HG03280 (cell line): ENCODE measurements around the gene IQCF6.
"Not testable (repeated sequence)": the region's sequence is repeated elsewhere in the genome, so short reads cannot be mapped to it uniquely, and the experiment has no call there.

Experiments
- ATAC-seq: cut with Tn5 transposase; IDR thresholded peaks from one replicate; pipeline ENCODE4 v1.9.1; 2021; ENCODE audit warnings: mild to moderate bottlenecking, moderate library complexity; ENCODE audit not compliant: unreplicated experiment

Gene IQCF6

DNA sequence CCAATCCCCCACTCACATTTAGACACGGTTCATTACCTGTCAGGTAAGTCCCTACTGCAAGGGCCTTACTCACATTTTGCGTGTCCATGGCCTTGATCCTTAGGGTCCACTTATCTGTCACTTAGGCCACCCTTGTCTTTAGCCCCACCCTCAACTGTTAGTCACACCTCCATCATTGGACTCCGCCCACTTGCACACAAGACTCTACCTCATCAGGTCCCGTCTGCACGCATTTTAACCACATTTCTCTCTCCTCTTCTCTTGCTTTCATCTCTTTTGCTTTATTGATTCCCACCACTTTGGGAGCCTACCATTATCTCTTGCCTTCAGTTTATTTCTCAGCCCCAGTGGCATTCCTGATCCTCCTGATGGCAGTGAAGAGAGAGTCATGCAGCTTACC lies at the start of gene IQCF6:
IQCF6 (minus strand) TSS at position 101 of the 400 bp plus-strand sequence; CDS start at position 88, 13 bp downstream.
- ATAC-seq, result no peak

DNA sequence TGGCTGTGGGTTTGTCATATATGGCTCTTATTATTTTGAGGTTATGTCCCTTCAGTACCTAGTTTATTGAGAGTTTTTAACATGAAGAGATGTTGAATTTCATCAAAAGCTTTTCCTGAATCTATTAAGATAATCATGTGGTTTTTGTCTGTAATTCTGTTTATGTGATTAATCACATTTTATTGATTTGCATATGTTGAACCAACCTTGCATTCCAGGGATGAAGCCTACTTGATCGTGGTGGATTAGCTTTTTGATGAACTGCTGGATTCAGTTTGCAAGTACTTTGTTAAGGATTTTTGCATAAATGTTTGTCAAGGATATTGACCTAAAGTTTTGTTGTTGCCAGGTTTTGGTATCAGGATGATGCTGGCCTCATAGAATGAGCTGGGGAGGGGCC lies 49.3 kb upstream of the IQCF6 start:
- no peak for ATAC-seq

DNA sequence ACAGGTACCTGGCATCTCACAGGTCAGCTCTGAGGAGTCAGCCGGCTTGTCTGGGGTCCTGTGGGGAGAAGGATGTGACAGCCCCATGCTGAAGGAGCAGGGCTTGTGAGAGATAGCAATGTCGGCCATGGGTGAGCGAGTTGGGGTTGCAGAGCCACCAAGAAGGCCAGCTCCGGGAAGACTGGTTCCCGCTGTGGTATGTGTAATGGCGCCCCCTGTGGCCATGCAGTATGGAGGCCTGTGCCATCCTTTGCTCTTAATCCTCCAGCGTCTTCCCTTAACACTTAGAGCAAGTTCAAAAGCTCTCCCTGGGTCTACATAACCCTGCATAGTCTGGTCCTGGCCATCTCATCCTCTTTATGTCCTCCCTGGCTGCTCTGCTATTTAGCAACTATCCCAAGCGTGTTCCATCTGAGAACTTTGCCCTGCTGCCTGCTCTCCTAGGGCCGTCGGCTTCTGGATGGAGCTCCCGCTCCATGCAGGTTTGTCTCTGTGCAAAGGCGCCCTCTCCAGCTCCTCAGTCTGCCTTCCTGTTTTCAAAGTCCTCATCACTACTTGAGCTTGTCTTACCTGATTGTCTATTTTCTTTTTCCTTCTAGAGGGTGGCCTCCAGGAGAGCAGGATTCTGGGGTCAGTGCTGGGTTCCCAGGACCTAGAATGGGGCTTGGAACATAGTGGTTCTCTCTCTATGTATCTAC lies 40.8 kb upstream of the IQCF6 start:
- ATAC-seq, result no peak

DNA sequence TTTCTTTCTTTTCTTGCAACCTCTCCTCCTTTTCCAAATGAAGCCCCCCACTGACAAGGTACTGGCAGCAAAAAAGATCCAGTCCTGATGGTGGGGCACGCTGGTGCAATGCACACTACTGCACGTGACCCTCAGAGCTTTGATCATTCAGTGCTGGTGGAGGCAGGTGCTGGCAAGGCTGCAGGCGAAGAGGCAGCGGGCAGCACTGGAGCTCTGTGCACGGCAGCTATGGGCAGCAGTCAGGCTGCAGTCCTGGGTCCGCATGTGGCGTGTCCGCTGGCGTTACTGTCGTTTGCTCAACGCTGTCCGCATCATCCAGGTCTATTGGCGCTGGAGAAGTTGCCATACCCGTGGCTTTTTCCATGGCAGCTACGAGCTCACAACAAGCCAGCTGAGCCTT lies 40.1 kb upstream of the IQCF6 start:
- no peak for ATAC-seq

DNA sequence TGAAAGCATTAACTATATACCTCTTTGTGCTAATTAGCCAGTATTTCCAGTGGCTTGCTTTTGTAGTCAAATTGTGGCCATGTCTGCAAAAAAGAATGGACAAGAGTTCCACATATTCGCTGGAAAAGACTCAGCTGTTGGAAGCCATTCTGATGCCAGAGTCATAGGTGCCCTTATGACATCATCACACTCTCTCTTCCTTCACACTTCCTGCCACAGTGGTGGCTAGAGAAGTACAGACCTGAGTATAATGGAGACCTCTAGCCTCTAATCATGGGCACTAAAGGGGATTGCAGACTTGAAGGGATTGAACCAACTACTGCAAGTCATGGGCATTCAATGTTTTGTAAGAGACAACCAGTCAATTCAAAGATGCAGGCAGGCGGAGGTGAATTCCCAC lies 38.3 kb upstream of the IQCF6 start:
- no peak for ATAC-seq

DNA sequence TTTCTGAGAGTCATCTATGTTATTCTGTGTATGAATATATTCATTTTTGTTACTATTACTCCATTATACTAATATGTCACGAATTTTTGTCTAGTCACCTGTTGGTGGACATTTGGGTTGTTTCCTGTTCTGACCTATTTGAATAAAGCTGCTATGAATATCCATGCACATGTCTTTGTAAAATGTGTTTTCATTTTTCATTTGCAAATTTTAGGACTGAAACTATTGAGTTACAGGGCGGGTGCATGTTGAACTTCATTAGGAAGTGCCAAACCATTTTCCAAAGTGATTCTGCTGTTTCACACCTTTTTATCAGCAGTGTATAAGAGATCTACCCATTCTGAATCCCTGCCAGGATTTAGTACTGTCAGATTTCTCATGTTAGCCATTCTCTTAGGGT lies 37.7 kb upstream of the IQCF6 start:
- ATAC-seq, result no peak

DNA sequence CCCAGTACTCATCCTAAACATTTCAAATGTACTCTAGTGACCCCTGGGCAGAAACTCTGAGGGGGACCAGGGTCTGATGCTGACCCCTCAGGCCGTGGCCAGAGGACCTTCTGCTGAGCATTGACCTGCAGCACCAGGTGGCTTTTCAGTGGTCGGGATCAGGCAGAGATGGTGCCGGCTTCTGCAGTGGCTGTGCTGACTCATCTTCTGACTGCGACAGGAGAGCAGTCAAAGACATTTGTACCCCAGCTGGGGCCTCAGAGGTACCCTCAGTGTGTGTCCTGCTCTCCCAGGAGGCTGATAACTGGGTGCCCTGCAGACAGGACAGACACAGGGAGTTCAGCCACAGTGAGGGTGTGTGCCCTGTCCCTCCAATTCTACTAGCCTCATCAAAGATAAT lies 36.6 kb upstream of the IQCF6 start:
- ATAC-seq, result no peak

DNA sequence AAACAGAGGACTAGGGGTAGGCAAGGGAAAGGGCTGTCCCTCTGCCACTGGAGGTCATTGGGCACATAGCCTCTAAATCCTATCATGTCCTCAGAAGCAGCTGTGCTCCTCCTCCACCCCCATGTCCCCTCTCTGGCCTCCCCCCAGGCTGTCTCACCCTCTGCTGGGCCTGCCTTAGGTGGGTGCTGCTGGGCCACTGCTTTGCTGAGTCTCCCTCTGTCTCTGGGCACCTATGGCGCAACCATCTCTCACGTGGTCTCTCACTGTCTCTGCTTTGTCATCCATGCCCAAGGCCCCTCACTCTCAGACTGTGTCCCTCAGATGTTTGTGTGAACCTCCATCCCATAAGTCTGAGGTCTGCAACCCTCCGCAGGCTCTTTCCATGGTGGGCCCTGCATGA lies 35.0 kb upstream of the IQCF6 start:
- no peak for ATAC-seq

DNA sequence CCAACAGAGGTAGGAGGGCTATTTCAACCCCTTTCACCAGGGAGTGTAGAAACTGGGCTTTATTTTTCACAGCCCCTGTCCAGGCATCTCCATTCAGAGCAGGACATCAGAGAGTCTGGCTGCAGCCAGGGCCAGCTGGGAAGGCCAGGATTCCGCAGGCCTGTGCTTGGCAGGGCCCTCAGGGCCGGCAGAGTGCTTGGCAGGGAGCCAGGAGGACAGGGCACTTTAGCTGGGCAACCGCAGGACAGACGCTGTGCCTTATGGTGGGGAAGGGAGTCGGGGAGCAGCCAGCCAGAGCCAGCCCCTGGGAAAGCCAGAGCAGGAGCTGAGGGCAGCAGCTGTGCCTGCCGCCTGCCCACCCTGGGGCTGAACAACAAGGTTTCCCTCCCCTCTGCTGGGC lies 34.5 kb upstream of the IQCF6 start:
- ATAC-seq, result no peak

DNA sequence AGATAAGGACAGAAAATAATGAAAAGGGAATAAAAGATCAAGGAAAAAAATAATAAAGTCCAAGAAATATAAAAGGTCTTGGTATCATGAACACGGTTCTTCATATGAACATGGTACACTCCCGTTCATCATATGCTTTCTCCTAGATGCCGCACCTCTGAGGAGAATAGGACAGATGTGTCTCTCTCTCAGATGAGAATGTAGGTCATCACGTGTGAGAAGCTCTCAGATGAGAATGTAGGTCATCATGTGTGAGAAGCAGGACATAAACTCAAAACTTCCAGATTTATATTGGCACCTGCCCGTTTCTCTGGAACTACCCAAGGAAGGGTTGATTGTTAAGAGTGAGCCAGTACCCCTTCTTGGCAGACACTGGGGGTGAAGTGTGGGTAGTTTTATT lies 29.9 kb upstream of the IQCF6 start:
- ATAC-seq, result no peak

DNA sequence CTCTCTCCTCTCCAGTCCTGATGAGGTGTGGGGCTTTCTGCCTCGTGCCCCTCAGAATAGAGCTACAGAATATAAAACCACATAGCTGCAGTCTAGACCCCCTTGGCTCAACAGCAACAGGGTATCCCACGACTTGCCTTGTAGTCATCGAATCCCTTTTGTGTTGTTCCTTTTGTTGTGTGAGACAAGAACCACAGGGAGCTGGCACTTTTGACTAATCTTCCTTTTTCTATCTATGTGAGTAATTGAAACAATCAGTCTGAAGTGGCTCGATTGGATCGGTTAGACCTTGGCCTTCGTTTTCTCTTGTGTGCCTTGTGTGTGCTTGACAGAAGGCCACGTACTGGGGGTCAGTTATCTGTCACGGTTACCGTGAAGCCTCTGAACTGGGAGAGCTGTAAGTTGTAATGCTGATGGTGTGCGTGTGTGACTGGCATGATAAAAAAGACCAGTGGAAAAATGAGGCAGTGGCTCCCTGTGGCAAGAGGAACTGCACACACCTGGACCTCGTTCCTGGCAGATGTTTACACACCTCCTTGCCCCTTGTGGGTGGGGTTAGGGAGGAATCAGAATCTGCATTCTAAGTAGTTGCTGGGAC lies 23.2 kb upstream of the IQCF6 start:
- ATAC-seq, result no peak

DNA sequence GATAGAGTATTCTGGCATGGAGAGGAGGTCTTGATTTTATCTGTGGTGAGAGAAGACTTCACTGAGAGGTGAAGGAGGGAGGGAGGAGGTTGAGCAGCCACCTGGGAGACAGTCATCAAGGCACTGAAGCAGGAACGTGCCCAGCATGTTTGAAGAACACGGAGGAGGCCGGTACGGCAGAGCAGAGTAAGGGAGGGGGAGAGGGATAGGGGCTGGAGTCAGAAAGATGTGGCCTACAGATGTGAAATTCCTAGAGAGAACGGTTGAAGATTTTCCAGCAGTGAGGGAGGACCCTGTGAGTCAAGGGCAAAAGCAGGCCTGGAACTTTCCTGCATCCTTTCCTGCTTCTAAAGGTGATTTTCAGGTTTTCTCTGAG lies 21.7 kb upstream of the IQCF6 start:
- no peak for ATAC-seq

DNA sequence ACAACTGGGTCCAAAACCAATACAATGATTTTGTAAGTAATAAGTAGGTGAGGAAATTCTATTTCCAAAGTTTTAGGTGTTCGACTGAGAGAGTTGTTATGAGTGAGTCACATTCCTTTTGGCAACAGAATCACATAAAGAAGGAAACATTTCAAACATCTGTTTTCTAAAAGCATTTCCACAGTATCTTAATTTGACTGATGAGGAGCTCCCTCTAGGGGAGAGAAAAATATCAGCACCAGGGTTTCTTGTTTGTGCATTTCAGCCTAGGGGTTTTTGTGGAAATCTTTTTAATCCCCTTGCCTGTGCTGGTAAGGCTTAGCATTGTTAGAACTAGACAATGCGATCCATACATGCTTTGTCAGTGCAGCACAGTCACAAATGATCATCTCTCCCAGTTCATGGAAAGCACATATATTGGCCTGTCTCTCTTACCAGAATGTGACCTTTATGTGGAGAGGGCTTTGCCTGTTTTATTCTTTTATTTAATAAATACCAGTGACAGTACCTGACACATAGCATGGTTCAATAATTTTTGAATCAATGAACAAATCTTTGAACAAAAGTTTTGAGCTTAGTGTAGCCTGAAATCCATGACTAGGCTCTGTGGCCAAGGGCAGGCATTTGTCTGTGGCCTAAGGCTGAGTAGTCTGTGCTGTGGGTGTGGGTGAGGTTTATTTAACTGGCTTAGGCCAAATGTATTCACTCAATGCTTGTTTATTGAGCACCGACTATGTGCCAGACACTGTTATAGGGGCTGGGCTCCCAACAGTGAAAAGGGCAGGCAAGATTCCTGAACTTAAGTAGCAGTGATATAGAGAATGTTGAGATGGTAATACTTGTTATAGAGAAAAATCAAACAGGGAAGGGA lies 21.1 kb upstream of the IQCF6 start:
- ATAC-seq, result no peak

DNA sequence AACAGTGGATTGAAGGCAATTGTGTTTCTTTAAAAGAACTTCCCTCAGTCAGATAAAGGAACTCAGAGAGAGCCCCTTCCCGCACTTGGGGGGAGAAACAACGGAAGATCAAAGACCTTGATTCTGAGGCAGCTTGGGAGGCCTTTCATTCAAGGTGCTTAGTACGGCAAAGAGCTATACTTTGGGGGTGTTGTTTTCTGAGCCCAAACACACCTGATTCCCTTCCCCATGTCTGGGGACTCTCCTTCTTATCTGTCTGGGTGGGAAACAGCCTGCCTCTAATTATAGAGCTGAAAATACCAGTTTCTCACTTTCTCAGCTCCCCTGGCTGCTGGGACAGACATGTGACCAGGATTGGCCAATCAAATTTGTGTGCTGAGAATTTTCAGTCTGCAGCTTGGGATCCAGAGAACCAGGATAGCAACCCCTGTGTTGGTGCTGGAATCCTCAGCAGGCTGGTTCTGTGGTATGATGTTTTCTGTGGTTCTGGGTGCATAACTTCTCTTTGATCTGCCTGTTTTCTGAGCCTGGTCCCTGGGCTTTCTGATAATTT lies 19.4 kb upstream of the IQCF6 start:
- ATAC-seq, result no peak

DNA sequence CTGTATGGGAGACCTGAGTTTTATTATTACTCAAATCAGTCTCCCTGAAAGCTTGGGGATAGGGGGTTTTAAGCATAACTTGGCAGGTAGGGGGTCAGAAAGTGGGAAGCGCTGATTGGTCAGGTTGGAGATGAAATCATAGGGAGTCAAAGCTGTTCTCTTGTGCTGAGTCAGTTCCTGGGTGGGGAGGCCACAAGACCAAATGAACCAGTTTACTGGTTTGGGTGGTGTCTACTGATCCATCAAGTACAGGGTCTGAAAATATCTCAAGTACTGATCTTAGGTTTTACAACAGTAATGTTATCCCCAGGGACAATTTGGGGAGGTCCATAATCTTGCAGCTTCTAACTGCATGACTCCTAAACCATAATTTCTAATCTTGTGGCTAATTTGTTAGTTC lies 17.8 kb upstream of the IQCF6 start:
- ATAC-seq, result no peak

DNA sequence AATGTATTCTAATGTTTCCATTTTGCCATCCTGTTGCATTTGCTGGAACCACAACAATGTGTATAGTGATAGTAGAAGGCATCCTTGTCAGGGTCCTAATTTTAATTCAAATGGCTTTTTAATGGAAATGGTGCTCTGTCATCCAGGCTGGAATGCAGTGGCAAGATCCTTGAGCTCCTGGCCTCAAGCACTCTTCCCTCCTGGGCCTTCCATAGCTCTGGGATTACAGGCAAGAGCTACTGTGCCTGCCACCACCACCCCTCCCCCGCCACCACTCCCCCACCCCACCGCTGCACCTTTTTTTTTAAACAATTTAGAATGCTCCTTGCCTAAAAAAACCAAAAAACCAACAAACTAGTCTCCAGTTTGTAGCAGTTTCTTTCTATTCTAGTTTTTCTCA lies 15.2 kb upstream of the IQCF6 start:
- no peak for ATAC-seq

DNA sequence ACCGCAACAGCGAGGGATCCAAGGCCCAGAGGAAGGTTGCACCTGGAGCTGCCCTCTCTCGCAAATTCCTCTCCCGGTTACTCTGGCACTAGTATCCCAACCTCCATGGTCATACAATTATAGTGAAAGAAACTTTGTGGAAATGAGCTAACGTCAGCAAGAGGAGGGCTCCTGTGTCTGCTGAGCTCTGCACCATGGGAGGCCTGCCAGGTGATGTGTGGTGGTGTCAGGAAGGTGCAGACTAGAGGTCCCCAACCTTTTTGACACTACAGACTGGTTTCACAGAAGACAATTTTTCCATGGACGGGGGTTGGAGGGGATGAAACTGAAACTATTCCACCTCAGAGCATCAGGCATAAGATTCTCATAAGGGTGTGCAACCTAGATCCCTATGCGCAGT lies 13.2 kb upstream of the IQCF6 start:
- ATAC-seq, result no peak

DNA sequence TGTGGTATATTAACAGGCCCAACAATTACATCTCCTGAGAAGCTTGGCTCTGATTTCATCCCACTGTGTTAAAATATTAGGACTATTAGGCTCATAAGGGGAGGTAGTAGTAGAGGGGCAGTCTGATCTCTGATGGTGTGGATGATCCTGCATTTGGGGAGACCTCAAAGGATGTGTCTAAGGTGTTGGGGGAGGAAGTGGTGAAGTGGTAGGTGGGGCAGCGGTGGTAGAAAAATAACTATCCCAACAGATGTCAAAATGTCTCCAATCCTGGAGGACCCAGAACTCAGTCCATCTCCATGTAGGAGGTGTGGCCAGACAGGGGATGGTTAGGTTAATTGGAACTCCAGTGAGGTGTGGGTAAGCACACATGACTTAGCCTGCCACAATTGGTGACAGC lies 10.4 kb upstream of the IQCF6 start:
- ATAC-seq, result no peak

DNA sequence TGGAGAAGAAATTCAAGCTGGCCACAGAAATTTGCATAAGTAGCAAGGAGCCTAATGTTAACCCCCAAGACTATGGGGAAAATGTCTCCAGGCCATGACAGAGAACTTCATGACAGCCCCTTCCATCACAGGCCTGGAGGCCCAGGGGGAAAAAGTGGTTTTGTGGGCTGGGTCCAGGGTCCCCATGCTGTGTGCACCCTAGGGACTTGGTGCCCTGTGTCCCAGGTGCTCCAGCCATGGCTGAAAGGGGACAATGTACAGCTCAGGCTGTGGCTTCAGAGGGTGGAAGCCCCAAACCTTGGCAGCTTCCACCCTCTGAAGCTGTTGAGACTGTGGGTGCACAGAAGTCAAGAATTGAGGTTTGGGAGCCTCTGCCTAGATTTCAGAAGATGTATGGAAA lies 8.5 kb upstream of the IQCF6 start:
- ATAC-seq, result not testable (repeated sequence)

DNA sequence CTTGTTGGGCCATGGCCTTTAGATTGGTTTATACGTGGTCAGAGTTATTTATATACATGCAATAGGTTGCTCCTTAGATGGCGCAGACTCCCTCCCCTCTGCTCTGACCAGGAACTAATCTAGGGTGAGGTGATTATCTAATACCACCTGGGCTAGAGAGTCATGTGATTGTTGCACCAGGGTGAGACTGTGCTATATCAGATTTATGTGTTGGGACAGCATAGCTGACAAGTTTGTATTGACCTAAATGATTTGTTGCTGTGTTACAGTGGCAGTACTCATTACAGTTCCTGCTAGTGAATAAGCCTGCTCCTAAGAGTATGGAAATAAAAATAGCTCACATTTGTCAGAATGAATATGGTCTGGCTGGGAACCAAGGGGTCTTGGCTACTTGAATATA lies 7.2 kb upstream of the IQCF6 start:
- ATAC-seq, result no peak

DNA sequence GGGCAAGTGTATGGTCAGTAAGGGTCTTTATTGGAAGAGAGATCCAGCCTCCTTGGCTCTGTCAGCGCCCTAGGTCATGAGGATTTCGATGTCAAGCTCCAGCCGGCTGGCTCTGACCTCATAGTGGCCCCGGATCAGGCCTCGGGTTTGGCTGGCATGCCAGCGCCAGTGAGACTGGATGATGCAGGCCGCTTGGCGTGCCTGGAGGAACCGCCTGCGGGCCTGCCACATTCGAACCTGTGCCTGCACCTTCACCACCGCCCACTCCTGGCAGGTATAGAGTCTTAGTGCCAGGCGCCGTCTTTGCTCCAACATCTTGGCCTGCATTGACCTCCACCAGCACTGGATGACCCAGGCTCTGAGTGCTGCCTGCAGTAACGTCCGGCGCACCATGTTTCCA lies 483 bp downstream of the IQCF6 start:
- ATAC-seq, result no peak

DNA sequence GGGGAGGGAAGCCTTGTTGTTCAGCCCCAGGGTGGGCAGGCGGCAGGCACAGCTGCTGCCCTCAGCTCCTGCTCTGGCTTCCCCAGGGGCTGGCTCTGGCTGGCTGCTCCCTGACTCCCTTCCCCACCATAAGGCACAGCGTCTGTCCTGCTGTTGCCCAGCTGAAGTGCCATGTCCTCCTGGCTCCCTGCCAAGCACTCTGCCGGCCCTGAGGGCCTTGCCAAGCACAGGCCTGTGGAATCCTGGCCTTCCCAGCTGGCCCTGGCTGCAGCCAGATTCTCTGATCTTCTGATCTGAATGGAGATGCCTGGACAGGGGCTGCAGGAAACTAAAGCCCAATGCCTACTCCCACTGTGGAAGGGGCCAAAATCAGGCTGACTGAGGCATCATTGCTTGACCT lies 1.1 kb downstream of the IQCF6 start:
- no peak for ATAC-seq
